Activated naive CD4-positive, alpha-beta T cell treated with anti-CD3 and anti-CD28 coated beads, Interleukin-2, amount 50 U/mL, for 72 hours (primary cell): Measurements from ENCODE around the gene MTOR. TPM values are rescaled to one million over a fixed set of nuclear protein-coding genes. Genes with fewer than 3 reads are reported as not detected.
"Not testable (repeated sequence)": the region's sequence is repeated elsewhere in the genome, so short reads cannot be mapped to it uniquely, and the experiment has no call there.

Experiments used
- ATAC-seq, 2 donors: fragments of 150-1000 bp; cut with Tn5 transposase; 2 replicates each; pipeline ENCODE4 v1.10.0; 2021; ENCODE audit warnings: mild to moderate bottlenecking in 2 of 2, moderate library complexity in 2 of 2
- DNase-seq, 2 donors: peaks; one replicate each; pipeline ENCODE4 v3.0.0; 2021 to 2022; ENCODE audit warnings: low spot score in 2 of 2
- H3K27ac Mint-ChIP-seq, 2 donors: one replicate each; pipeline ENCODE4 v1.8.0; 2022; ENCODE audit warnings: mild to moderate bottlenecking in 2 of 2, mixed read lengths in 2 of 2
- H3K36me3 Mint-ChIP-seq, 2 donors: one replicate each; pipeline ENCODE4 v1.8.0; 2022; ENCODE audit warnings: mixed read lengths in 2 of 2
- H3K9me3 Mint-ChIP-seq, 2 donors: one replicate each; pipeline ENCODE4 v1.8.0; 2022; ENCODE audit warnings: mixed read lengths in 2 of 2
- total RNA-seq, 2 donors: library from RNA; stranded (reverse); gene quantifications; one replicate each; pipeline ENCODE4 v1.2.3, GENCODE V29; 2022

The MTOR gene
- total RNA-seq, 2 donors from 2014 or later: 32.7 to 46.1 TPM

DNA sequence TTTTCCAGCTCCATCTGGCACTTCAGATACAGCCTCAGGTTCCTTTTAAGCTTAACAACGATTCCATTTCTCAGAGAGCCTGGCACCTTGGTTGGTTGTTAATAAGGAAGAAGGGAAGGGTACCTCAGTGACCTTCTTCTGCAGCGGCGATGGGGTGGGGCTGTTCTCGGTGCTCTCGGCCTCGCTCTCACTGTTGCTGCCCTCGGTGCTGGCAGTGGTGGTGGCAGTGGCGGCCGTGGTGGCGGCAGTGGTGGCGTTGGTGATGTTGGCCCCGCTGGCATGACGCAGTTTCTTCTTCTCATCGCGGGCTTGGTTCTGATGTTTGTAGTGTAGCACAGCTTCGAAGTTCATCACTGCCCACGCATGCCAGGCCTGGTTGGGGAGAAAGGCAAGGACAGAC, 131.9 kb downstream of the MTOR start:
- no peak for ATAC-seq
- Mint-ChIP-seq H3K9me3 (no peaks in the 10 kb centered on the region), H3K27ac (peak overlapping the region in 1 of 2 donors; percentile 34), H3K36me3 (peaks cover 0 to 30% of the 10 kb centered on the region in 2 donors)
- no peak for DNase-seq

DNA sequence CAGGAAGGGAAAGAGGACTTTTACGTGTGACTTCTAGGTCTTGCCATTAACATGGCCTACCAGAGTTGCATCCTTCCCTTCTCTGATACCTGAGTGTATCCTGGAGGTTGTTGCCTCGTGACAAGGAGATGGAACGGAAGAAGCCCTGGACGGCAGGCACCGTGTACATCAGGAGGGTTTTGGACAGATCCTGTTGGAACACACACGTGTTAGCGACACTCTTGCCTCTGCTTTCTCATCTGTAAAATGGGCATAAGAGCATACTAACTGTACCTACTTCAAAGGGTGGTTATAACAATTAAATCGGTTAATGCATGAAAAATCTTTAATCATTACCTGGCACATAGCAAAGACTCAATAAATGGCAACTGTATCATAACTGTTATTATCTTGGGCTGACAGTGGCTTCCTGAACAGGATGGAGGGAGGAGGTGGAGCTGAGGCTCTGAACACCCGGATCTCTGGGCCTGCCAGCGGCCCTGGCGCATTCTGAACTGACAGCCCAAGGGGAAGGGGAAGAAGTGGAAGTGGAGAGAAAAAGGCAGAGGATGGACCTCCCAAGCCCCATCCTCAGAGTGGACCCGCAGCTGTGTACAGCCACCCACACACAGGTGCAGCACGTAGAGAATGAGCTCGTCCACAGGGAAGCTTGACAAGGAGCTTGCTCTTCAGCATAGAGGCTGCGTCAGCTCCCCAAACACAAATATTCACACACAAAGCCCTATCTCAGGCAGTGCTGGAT, 132.5 kb downstream of the MTOR start:
- H3K27ac Mint-ChIP-seq: peak overlapping the region in 1 of 2 donors; percentile 50
- no peaks in the 10 kb centered on the region for H3K9me3 Mint-ChIP-seq
- H3K36me3 Mint-ChIP-seq: peaks cover 0 to 35% of the 10 kb centered on the region in 2 donors
- ATAC-seq (no peak), DNase-seq (no peak)

DNA sequence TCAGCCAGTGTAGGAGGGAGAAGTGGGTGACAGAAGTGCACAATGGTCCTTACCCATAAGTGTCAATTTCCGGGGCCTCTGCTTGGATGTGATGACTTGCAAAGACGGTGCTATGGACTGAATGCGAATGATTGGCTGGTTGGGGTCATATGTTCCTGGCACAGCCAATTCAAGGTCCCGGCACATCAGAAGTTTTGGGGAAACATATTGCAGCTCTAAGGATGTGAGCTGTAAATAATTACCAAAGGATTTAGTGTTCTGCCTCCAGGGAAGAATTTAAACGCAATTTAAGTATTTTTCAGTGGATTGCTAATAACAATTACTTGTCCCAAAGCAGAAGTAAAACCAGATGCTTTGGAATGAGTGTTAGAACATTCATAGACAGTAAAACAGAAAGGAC, 135.8 kb downstream of the MTOR start:
- Mint-ChIP-seq H3K9me3 (no peaks in the 10 kb centered on the region), H3K36me3 (peaks cover 0 to 39% of the 10 kb centered on the region in 2 donors), H3K27ac (peak overlapping the region in 1 of 2 donors; percentile 17)
- no peak for ATAC-seq
- no peak for DNase-seq

DNA sequence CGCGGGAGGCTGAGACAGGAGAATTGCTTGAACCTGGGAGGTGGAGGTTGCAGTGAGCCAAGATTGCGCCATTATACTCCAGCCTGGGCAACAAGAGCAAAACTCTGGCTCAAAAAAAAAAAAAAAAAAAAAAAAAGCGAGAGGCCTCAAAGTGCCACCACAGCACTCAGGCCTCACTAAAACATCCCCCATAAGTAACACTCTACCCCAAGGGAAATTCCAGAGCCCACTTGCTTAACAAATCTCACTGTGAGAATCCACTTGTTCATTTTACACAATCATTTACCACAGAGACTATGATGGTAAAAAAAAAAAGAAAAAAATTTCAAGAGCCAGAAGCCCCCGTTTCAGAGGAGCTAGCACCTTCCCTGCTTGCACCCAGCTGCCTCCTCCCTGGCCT, 136.4 kb downstream of the MTOR start:
- DNase-seq (no peak), ATAC-seq (no peak)
- H3K27ac Mint-ChIP-seq: peak overlapping the region in 1 of 2 donors; percentile 17
- peaks cover 0 to 37% of the 10 kb centered on the region in 2 donors for H3K36me3 Mint-ChIP-seq
- H3K9me3 Mint-ChIP-seq: no peaks in the 10 kb centered on the region

GRCh38 chr1:11124965-11125364, 137.4 kb downstream of the MTOR start:
- peak overlapping the region; percentile 39 to 52 for H3K27ac Mint-ChIP-seq
- no peak for ATAC-seq
- DNase-seq: no peak
- H3K36me3 Mint-ChIP-seq: peaks cover 0 to 30% of the 10 kb centered on the region in 2 donors
- no peaks in the 10 kb centered on the region for H3K9me3 Mint-ChIP-seq

DNA sequence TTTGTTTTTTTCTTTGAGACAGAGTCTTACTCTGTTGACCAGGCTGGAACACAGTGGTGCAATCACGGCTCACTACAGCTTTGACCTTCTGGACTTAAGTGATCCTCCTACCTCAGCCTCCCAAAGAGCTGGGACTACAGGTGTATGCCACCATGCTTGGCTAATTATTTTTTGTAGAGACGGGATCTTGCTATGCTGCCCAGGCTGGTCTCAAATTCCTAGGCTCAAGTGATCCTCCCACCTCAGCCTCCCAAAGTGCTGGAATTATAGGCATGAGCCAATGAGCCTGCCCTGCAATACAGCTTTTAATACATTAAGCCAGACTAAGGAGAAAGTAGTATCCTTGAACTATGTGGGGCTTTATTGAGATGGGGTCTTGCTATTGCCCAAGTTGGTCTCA, 146.0 kb downstream of the MTOR start:
- no peak for ATAC-seq
- Mint-ChIP-seq H3K36me3 (peaks cover 0 to 10% of the 10 kb centered on the region in 2 donors), H3K9me3 (no peaks in the 10 kb centered on the region), H3K27ac (no peak overlapping the region)
- DNase-seq: no peak

DNA sequence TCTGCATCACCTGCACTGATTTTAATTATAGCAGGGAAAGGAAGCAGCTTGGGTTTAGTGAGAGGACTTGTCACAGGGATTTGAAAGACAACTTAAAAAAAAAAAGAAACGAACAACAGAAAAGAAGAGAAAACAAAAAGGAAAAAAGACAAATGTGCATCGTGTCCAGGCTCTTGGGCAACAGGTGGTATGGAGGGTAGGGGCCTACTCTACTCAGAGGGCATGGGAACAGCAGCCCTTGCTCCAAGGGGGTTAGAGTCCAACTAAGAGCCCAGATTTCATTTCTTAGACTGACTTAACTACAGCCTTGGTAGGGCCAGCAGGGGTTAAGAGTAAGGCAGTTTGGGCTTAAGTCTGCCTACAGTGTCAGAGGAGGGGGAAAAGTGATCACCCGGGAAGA, 147.4 kb downstream of the MTOR start:
- H3K27ac Mint-ChIP-seq: peak overlapping the region; percentile 8 to 56

DNA sequence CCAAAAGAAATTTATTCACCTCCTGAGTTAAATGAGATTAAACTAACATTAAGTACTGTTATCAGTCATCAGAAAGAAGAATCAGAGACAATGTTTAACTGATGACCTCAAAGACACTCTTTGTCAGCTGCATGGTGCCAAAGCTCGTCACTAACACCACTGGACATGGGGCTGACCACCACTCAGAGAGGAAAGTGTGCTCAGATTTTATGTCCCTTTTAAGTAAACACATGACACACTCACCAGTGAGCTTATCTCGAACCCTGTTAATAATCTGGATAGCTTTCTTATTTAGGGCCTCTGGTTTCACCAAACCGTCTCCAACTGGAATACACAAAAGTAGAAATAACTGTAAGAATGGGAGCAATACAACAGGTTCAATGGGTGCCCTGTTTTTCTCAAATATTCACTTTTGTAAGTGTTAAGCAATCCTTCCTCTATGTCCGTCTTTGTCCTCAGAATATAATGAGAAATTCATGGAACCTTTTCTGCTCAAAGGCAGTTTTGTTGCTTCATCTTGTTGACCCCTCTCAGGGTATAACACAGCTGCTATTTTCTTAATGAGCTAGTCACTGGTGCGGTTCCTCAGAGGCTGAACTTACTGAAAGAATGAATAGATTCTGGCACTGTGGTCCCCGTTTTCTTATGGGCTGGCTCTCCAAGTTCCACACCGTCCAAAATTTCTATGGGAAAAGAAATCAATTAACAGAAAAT, 153.1 kb downstream of the MTOR start:
- no peaks in the 10 kb centered on the region for H3K9me3 Mint-ChIP-seq
- DNase-seq (no peak), ATAC-seq (no peak)
- H3K27ac Mint-ChIP-seq: no peak overlapping the region
- H3K36me3 Mint-ChIP-seq: peaks cover 4% of the 10 kb centered on the region in 2 donors

More for the DNA sequence above, 147.4 kb downstream of the MTOR start:
- no peak for DNase-seq
- Mint-ChIP-seq H3K36me3 (peaks cover 0 to 10% of the 10 kb centered on the region in 2 donors), H3K9me3 (no peaks in the 10 kb centered on the region)
- no peak for ATAC-seq

GRCh38 chr1:11107599-11107998, 154.8 kb downstream of the MTOR start:
- Mint-ChIP-seq H3K9me3 (no peaks in the 10 kb centered on the region), H3K27ac (peak overlapping the region in 1 of 2 donors; percentile 3), H3K36me3 (peaks cover 0 to 4% of the 10 kb centered on the region in 2 donors)
- ATAC-seq (no peak), DNase-seq (no peak)

GRCh38 chr1:11105586-11105985, 156.8 kb downstream of the MTOR start:
- Mint-ChIP-seq H3K36me3 (peaks cover 0 to 10% of the 10 kb centered on the region in 2 donors), H3K9me3 (no peaks in the 10 kb centered on the region), H3K27ac (peak overlapping the region in 1 of 2 donors; percentile 56)
- DNase-seq (no peak), ATAC-seq (no peak)

GRCh38 chr1:11101347-11101746, 161.0 kb downstream of the MTOR start:
- H3K9me3 Mint-ChIP-seq: no peaks in the 10 kb centered on the region
- ATAC-seq (no peak), DNase-seq (no peak)
- peaks cover 13 to 14% of the 10 kb centered on the region in 2 donors for H3K36me3 Mint-ChIP-seq
- H3K27ac Mint-ChIP-seq: peak overlapping the region; percentile 16 to 92

DNA sequence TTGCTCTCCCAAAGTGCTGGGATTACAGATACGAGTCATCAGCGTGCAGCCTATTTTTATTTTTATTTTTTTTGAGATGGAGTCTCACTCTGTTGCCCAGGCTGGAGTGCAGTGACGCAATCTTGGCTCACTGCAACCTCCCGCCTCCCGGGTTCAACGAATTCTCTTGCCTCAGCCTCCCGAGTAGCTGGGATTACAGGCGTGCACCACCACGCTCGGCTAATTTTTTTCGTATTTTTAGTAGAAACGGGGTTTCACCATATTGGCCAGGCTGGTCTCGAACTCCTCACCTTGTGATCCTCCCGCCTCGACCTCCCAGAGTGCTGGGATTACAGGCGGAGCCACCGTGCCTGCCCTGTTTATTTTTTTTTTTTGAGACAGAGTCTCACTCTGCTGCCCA, 161.5 kb downstream of the MTOR start:
- Mint-ChIP-seq H3K36me3 (peaks cover 14% of the 10 kb centered on the region in 2 donors), H3K27ac (peak overlapping the region in 1 of 2 donors; percentile 16)
- DNase-seq, ATAC-seq, H3K9me3 Mint-ChIP-seq: not testable (repeated sequence)

GRCh38 chr1:11100149-11100493, 162.2 kb downstream of the MTOR start:
- DNase-seq: no peak
- Mint-ChIP-seq H3K9me3 (no peaks in the 10 kb centered on the region), H3K36me3 (peaks cover 14 to 20% of the 10 kb centered on the region in 2 donors), H3K27ac (peak overlapping the region; percentile 86 to 94)
- no peak for ATAC-seq

- no peaks in the 10 kb centered on the region for H3K9me3 Mint-ChIP-seq
- peak; percentile 95 to 98 for DNase-seq
- H3K27ac Mint-ChIP-seq: peak within 1 kb of the TSS; percentile 86 to 96
- H3K36me3 Mint-ChIP-seq: peaks cover 14 to 20% of the 10 kb centered on the region in 2 donors
- peak; percentile 96 to 97 for ATAC-seq
Observed at GRCh38 chr1:11099310-11100148, 162.8 kb downstream of the MTOR start, which contains the start of gene EXOSC10. EXOSC10 (minus strand) TSS chr1:11099869; CDS start chr1:11099831, 38 bp downstream.

GRCh38 chr1:11098931-11099309, 163.4 kb downstream of the MTOR start:
- peaks cover 14 to 20% of the 10 kb centered on the region in 2 donors for H3K36me3 Mint-ChIP-seq
- H3K9me3 Mint-ChIP-seq: no peaks in the 10 kb centered on the region
- no peak for ATAC-seq
- H3K27ac Mint-ChIP-seq: peak overlapping the region; percentile 86 to 96
- no peak for DNase-seq

DNA sequence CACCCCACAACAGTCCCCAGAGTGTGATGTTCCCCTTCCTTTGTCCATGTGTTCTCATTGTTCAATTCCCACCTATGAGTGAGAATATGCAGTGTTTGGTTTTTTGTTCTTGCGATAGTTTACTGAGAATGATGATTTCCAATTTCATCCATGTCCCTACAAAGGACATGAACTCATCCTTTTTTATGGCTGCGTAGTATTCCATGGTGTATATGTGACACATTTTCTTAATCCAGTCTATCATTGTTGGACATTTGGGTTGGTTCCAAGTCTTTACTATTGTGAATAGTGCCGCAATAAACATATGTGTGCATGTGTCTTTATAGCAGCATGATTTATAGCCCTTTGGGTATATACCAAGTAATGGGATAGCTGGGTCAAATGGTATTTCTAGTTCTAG, 178.6 kb downstream of the MTOR start:
- DNase-seq, H3K9me3 Mint-ChIP-seq, H3K27ac Mint-ChIP-seq, ATAC-seq: not testable (repeated sequence)
- peaks cover 16 to 22% of the 10 kb centered on the region in 2 donors for H3K36me3 Mint-ChIP-seq

DNA sequence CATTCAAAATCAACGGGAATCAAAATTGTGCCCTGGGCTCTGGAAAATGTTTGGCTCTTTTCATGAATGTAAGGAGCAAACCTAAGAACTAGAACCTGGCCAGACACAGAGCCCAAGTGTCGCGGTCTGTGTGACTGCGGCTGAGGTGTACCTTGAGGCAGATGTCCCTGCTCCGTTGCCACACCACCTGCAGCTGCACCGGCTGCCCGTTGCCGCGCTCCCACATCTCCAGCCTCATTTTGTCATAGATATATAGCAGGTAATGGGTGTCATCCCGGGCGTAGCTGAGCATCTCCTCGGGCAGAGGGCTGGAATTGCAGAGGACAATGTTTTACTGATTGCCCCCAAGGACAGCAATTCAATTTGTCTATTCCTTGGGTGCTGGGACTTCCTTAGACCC, 181.4 kb downstream of the MTOR start:
- peaks cover under 1 to 17% of the 10 kb centered on the region in 2 donors for H3K36me3 Mint-ChIP-seq
- no peaks in the 10 kb centered on the region for H3K9me3 Mint-ChIP-seq
- DNase-seq (no peak), ATAC-seq (no peak)
- H3K27ac Mint-ChIP-seq: no peak overlapping the region
